ENCODE data around the gene ZNF138. TPM values are rescaled to one million over a fixed set of nuclear protein-coding genes. Genes with fewer than 3 reads are reported as not detected.

Gene ZNF138
- total and polyA plus RNA-seq, 2 of the 8 experiments (the other 6 are each of a cell fraction or from before 2014, with no cell fraction given): 7.5 to 22.6 TPM

DNA sequence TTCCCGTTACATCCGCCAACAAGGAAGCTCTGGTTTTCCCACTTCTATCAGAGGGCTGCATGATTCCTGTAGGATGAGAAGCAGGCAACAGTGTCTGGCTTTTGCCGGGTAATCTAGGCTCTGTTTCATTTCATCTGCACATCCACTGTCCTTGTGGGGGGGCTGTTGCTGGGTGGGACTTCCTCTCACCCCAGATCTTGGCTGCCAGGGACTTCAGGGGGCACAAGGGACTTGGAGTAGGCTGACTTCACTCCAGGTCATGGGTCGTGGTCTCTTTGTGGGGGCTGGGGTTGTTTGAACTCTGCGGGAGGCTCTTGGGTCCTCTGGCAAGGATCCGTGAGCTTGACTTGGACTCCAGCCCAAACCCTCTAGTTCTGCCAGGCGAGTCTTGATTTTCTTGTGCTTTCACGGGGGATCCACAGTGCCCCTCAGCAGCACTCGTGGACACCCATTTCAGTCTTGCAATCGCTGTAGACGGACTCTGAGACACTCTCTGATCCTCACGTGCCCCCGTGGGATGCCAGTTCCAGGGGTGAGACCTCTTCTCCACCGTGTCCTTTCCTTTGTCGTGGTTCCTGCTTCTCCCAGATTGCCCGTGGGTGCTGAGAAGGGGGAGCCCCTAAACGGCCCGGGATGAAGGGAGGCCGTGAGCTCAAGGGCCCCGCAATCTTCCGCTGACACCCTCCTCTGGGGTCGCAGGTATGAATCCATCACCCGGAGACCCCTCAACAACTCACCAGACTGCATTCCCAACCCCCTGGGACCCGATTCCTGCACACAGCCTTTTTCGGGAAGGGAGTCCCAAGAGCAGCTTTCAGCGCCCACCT, 87.4 kb downstream of the ZNF138 start:
- Histone ChIP-seq H3K4me1 (replicated peaks in 1 of 4; ENCODE audit: control insufficient read depth in 3 of 4, insufficient read depth in 4 of 4, low read length in 3 of 4) (no peaks in the 10 kb centered on the region; a peak in 2 of 7 replicates), H3K27me3 (replicated peaks in 1 of 4; ENCODE audit: control insufficient read depth in 3 of 4, extremely low read depth in 1 of 4, insufficient read depth in 3 of 4, low read length in 3 of 4) (peaks cover 0 to 5% (median 5%) of the 10 kb centered on the region in 4 experiments; a peak in 5 of 7 replicates), H3K9ac (replicated peaks in 1 of 4; ENCODE audit: extremely low read depth in 1 of 4, low read depth in 3 of 4, low read length in 3 of 4) (no peak overlapping the region), H2BK5ac (ENCODE audit: low read depth, low read length) (no peak overlapping the region), H3K4ac (replicated peaks; ENCODE audit: insufficient read length, low read depth, low read length) (no peak overlapping the region), H3K18ac (ENCODE audit: extremely low read depth, low read length) (no peak overlapping the region), H2BK20ac (ENCODE audit: low read length) (no peak overlapping the region), H2BK12ac (ENCODE audit: low read depth, low read length) (no peak overlapping the region), H4K20me1 (replicated peaks in 1 of 2; ENCODE audit: control insufficient read depth in 1 of 2, insufficient read depth in 2 of 2, low read length in 2 of 2) (no peaks in the 10 kb centered on the region), H3K4me3 (ENCODE audit: extremely low read depth in 1 of 4, insufficient read depth in 2 of 4, low read depth in 3 of 4, low read length in 4 of 4) (no peak overlapping the region), H3K79me2 (ENCODE audit: control insufficient read depth in 1 of 2, insufficient read depth in 2 of 2, low read length in 2 of 2) (no peaks in the 10 kb centered on the region), H4K91ac (replicated peaks; ENCODE audit: insufficient read length, low read length) (no peak overlapping the region), H4K8ac (ENCODE audit: extremely low read depth, insufficient read depth, low read length) (no peak overlapping the region; the same call in none of the 2 replicates), H2BK15ac (ENCODE audit: low read length) (no peak overlapping the region), H3K79me1 (ENCODE audit: low read depth, low read length) (no peaks in the 10 kb centered on the region), H3K36me3 (ENCODE audit: control insufficient read depth in 2 of 4, insufficient read depth in 4 of 4, low read length in 3 of 4) (no peaks in the 10 kb centered on the region), H3K4me2 (ENCODE audit: insufficient read depth in 1 of 2, low read depth in 2 of 2, low read length in 2 of 2) (peak overlapping the region; percentile 54 to 69; a peak in 2 of 4 replicates), H3K14ac (ENCODE audit: insufficient read length) (no peak overlapping the region), H2AFZ (ENCODE audit: low read length) (no peak overlapping the region), H3K23ac (ENCODE audit: insufficient read length) (no peak overlapping the region), H2AK5ac (ENCODE audit: low read depth, low read length) (no peak overlapping the region), H2BK120ac (replicated peaks; ENCODE audit: low read depth, low read length) (no peak overlapping the region), H3K27ac (ENCODE audit: low read depth, low read length) (no peak overlapping the region), H3K9me3 (ENCODE audit: insufficient read depth in 2 of 2, low read depth in 1 of 2, low read length in 1 of 2) (peaks cover 0 to 26% of the 10 kb centered on the region in 2 experiments; a peak in 1 of 4 replicates), H4K5ac (ENCODE audit: insufficient read length, low read depth, low read length) (no peak overlapping the region), H3K56ac (replicated peaks; ENCODE audit: insufficient read length, low read depth, low read length) (no peak overlapping the region), H3K23me2 (ENCODE audit: low read depth, low read length) (peaks cover 3% of the 10 kb centered on the region; the same call in 1 of the 2 replicates)
- no peak for DNase-seq (ENCODE audit: low read depth in 1 of 2, low spot score in 2 of 2)
- TF ChIP-seq ZNF274 (IDR thresholded peaks at IDR 0.05; ENCODE audit: borderline replicate concordance, extremely low read depth, low read length): no peak
- no peak for TF ChIP-seq SP2 (IDR thresholded peaks at IDR 0.05; ENCODE audit: low read length)
- no peak for TF ChIP-seq CEBPB (IDR thresholded peaks at IDR 0.05; ENCODE audit: low read depth, low read length)
- no peak for TF ChIP-seq GABPA (IDR thresholded peaks at IDR 0.05; ENCODE audit: borderline replicate concordance, insufficient read depth, low read length)
- CTCF ChIA-PET (ENCODE audit: partially characterized antibody): no interaction called here
- POLR2A ChIA-PET (ENCODE audit: partially characterized antibody): interaction anchor here (0.5 to 1.3 kb wide), 3 partner anchors 14 to 195 kb away, joined by 3 read pairs; no protein-coding TSS in a partner anchor
- FAIRE-seq: no peak
- WGBS, 2 experiments (ENCODE audit: extremely low coverage in 1 of 2, insufficient coverage in 1 of 2, insufficient read length in 1 of 2, insufficient replicate concordance in 2 of 2, low coverage in 1 of 2, low lambda C conversion rate in 2 of 2, missing lambda C conversion rate in 1 of 2): 93% methylated on average over 25 of the region's 26 CpGs; no CpG with 5 or more reads in 1 of the 2 experiments
